ENCODE results near the gene KIF26B.

Gene KIF26B

GRCh38 chr1:245154429-245155271 lies at the start of gene KIF26B:
Gene KIF26B, plus strand, starts transcription at chr1:245154985. Its CDS starts 440 bp downstream, at chr1:245155425.
- Histone ChIP-seq H3K4me2 (ENCODE audit: low read length) (peak within 1 kb of the TSS; percentile 77), H3K27ac (ENCODE audit: low read length) (no peak within 1 kb of the TSS), H3K4me3 (ENCODE audit: low read length) (peak within 1 kb of the TSS; percentile 77), H3K4me1 (ENCODE audit: low read length) (peaks cover 6% of the 10 kb centered on the region; the same call in 1 of the 2 replicates), H3K9ac (ENCODE audit: low read length) (no peak within 1 kb of the TSS), H3K27me3 (ENCODE audit: low read depth, low read length) (peaks cover 64% of the 10 kb centered on the region), H3K36me3 (replicated peaks; ENCODE audit: low read depth, low read length) (no peaks in the 10 kb centered on the region), H3K79me2 (ENCODE audit: low read length) (no peaks in the 10 kb centered on the region), H3K9me3 (ENCODE audit: insufficient read depth, low read length) (no peaks in the 10 kb centered on the region; the same call in 1 of the 2 replicates), H4K20me1 (ENCODE audit: insufficient read depth, low read length) (no peaks in the 10 kb centered on the region), H2AFZ (ENCODE audit: low read depth, low read length) (no peak within 1 kb of the TSS)
- no peak for TF ChIP-seq EZH2phosphoT487 (IDR thresholded peaks at IDR 0.05; ENCODE audit: low read depth)
- TF ChIP-seq CTCF (IDR thresholded peaks at IDR 0.05; ENCODE audit: low read depth, low read length), result no peak

- Histone ChIP-seq H3K27me3 (ENCODE audit: low read depth, low read length) (peaks cover 18% of the 10 kb centered on the region), H4K20me1 (ENCODE audit: insufficient read depth, low read length) (no peaks in the 10 kb centered on the region), H3K4me1 (ENCODE audit: low read length) (no peaks in the 10 kb centered on the region), H3K79me2 (ENCODE audit: low read length) (no peaks in the 10 kb centered on the region), H3K4me2 (ENCODE audit: low read length) (no peak overlapping the region), H3K36me3 (replicated peaks; ENCODE audit: low read depth, low read length) (no peaks in the 10 kb centered on the region), H3K9ac (ENCODE audit: low read length) (no peak overlapping the region), H3K9me3 (ENCODE audit: insufficient read depth, low read length) (no peaks in the 10 kb centered on the region), H3K4me3 (ENCODE audit: low read length) (no peak overlapping the region), H2AFZ (ENCODE audit: low read depth, low read length) (no peak overlapping the region), H3K27ac (ENCODE audit: low read length) (no peak overlapping the region)
- no peak for TF ChIP-seq EZH2phosphoT487 (IDR thresholded peaks at IDR 0.05; ENCODE audit: low read depth)
- no peak for TF ChIP-seq CTCF (IDR thresholded peaks at IDR 0.05; ENCODE audit: low read depth, low read length)
These were observed 49.7 kb upstream of the KIF26B start for GRCh38 chr1:245105042-245105441.

- Histone ChIP-seq H3K9me3 (ENCODE audit: insufficient read depth, low read length) (no peaks in the 10 kb centered on the region), H3K27me3 (ENCODE audit: low read depth, low read length) (peaks cover 24% of the 10 kb centered on the region), H4K20me1 (ENCODE audit: insufficient read depth, low read length) (no peaks in the 10 kb centered on the region), H2AFZ (ENCODE audit: low read depth, low read length) (no peak overlapping the region), H3K4me1 (ENCODE audit: low read length) (no peaks in the 10 kb centered on the region), H3K36me3 (replicated peaks; ENCODE audit: low read depth, low read length) (no peaks in the 10 kb centered on the region), H3K4me2 (ENCODE audit: low read length) (no peak overlapping the region), H3K9ac (ENCODE audit: low read length) (no peak overlapping the region), H3K4me3 (ENCODE audit: low read length) (no peak overlapping the region), H3K79me2 (ENCODE audit: low read length) (no peaks in the 10 kb centered on the region), H3K27ac (ENCODE audit: low read length) (no peak overlapping the region)
- TF ChIP-seq CTCF (IDR thresholded peaks at IDR 0.05; ENCODE audit: low read depth, low read length), result no peak
- TF ChIP-seq EZH2phosphoT487 (IDR thresholded peaks at IDR 0.05; ENCODE audit: low read depth), result no peak
These were observed 48.9 kb upstream of the KIF26B start for GRCh38 chr1:245105815-245106410.

- H3K9ac ChIP-seq (ENCODE audit: low read length), result no peak overlapping the region
- peaks cover 24% of the 10 kb centered on the region for H3K27me3 ChIP-seq (ENCODE audit: low read depth, low read length)
- H3K79me2 ChIP-seq (ENCODE audit: low read length), result no peaks in the 10 kb centered on the region
- H4K20me1 ChIP-seq (ENCODE audit: insufficient read depth, low read length), result no peaks in the 10 kb centered on the region
- no peak overlapping the region for H2AFZ ChIP-seq (ENCODE audit: low read depth, low read length)
- no peak overlapping the region for H3K27ac ChIP-seq (ENCODE audit: low read length)
- no peaks in the 10 kb centered on the region for H3K36me3 ChIP-seq (replicated peaks; ENCODE audit: low read depth, low read length)
- no peak overlapping the region for H3K4me2 ChIP-seq (ENCODE audit: low read length)
- TF ChIP-seq EZH2phosphoT487 (IDR thresholded peaks at IDR 0.05; ENCODE audit: low read depth) (no peak), CTCF (IDR thresholded peaks at IDR 0.05; ENCODE audit: low read depth, low read length) (no peak)
- no peak overlapping the region for H3K4me3 ChIP-seq (ENCODE audit: low read length)
- no peaks in the 10 kb centered on the region for H3K4me1 ChIP-seq (ENCODE audit: low read length)
- no peaks in the 10 kb centered on the region for H3K9me3 ChIP-seq (ENCODE audit: insufficient read depth, low read length)
These were observed 47.0 kb upstream of the KIF26B start for GRCh38 chr1:245107776-245108114.

Data from OCI-LY3 (cell line).